Epithelial cell of proximal tubule (primary cell): ENCODE results near the gene HEPN1. TPM values are rescaled to one million over a fixed set of nuclear protein-coding genes. Genes with fewer than 3 reads are reported as not detected.
"Not testable (repeated sequence)": the region's sequence is repeated elsewhere in the genome, so short reads cannot be mapped to it uniquely, and the experiment has no call there.

Source experiments
- DNase-seq: peaks from one replicate; pipeline ENCODE4 v3.0.0-alpha.2; 2011; ENCODE audit warnings: low read depth
- H3K4me3 ChIP-seq: 2 replicates; pipeline ENCODE4 v1.5.1; 2011; ENCODE audit warnings: low read depth, mild to moderate bottlenecking, low read length
- total RNA-seq: library from RNA; depleted of rRNA; stranded (reverse); fragments of >200 nt; gene quantifications from 2 replicates; pipeline ENCODE4 v1.2.3, GENCODE V29; 2015
- TF ChIP-seq, protein P1 (sequence below): conservative IDR thresholded peaks from 2 replicates; pipeline ENCODE4 v1.5.1; 2012; ENCODE audit warnings: low read depth, mild to moderate bottlenecking, low read length

Gene HEPN1
- total RNA-seq, 1 donor from 2014 or later = not detected

DNA sequence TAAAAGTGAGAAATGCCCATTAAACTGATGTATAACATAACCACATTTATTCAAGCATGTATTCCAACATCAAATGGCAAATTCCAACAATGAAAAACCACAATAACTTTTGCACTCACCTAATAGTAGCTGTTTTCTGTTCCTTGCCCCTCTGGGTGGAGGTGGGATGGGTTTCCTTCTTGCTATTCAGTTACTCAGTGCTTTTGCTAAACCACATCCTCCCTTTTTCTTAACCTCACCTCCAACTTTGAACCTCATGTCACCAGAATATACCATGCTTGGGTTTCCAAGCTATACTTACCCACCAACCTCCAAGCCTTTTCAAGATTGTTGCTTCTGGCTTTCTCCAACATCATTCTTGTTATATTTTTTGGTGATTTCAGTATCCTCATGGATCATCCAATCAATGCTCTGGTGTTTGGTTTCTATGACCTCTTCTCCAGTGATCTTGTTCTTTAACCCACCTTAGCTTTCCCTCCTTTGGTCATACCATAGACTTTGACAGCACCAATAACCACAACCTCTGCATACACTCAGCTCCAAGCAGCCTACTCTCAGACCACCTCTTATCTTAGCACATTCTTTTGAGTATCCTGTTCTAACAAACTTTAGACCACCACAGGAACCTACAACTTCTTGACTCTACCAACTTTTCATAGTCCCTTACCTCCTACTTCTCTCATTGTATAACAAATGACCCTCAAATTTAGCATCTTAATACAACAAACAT, 31.7 kb downstream of the HEPN1 start:
- TF ChIP-seq, protein P1, sequence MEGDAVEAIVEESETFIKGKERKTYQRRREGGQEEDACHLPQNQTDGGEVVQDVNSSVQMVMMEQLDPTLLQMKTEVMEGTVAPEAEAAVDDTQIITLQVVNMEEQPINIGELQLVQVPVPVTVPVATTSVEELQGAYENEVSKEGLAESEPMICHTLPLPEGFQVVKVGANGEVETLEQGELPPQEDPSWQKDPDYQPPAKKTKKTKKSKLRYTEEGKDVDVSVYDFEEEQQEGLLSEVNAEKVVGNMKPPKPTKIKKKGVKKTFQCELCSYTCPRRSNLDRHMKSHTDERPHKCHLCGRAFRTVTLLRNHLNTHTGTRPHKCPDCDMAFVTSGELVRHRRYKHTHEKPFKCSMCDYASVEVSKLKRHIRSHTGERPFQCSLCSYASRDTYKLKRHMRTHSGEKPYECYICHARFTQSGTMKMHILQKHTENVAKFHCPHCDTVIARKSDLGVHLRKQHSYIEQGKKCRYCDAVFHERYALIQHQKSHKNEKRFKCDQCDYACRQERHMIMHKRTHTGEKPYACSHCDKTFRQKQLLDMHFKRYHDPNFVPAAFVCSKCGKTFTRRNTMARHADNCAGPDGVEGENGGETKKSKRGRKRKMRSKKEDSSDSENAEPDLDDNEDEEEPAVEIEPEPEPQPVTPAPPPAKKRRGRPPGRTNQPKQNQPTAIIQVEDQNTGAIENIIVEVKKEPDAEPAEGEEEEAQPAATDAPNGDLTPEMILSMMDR = no peak
- DNase-seq = no peak
- no peak overlapping the region for H3K4me3 ChIP-seq

DNA sequence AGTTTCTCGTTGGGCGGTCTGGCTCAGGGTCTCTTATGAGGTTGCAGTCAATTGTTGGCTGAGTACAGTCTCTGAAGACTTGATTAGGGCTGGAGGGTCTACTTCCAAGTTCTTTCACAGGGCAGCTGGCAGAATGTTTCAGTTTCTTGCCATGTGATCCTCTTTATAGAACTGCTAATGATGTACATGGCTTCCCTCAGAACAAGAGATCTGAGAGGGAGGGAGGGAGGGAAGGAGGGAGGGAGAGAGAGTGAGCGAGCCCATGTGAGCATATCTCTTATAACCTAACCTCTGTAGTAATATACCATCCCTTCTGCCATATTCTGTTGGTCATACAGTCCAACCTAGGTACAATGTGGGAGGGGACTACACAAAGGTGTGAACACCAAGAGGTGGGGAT, 32.3 kb downstream of the HEPN1 start:
- TF ChIP-seq, protein P1 = no peak
- no peak overlapping the region for H3K4me3 ChIP-seq
- no peak for DNase-seq

DNA sequence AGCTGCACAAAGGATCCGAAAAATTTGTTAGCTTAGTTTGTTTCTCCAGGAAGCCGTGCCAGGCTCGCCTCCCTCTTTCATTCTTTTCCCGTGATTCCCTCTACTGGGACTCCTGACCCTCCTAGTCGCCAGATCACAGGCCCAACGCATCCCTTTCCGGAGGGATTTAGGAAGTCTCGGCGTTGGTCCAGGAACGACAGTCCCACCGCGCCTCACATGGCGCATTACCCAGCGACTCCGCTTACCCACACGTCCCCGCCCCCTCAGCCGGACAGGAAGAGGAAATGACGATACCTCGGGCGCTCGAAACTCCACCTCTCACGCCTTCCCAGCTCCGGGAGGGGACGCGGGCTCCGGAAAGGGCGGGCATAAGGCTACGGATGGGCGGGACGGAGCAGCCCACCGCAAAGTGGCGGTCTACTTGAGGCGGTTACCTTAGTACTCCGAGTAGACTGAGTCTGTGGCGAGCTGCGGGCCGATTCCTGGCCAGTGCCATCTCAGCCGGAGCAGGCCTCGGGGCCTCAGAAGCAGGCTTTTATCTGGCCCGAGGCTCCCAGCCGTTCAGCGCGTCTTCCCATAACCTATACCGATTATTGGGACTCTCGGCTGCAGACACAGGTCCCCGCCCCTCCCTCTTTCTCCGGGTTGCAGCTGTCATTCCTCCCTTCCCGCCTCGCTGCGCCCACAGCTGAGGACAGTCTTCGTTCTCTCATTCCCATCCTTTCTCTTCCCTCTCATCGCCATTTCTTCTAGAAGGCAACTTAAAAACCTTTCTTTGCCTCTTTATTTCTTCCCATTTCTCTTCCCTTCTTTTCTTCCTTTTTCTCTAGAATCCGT, 34.9 kb downstream of the HEPN1 start, which contains the start of gene CCDC15:
TSS of gene CCDC15 (plus strand) at position 450 of the 837 bp plus-strand sequence. CDS start 531 bp downstream, outside the sequence.
- TF ChIP-seq, protein P1 = no peak
- peak within 1 kb of the TSS; percentile 77 for H3K4me3 ChIP-seq
- DNase-seq = peak; percentile 60

- TF ChIP-seq, protein P1 = no peak
- no peak for DNase-seq
These were observed 35.5 kb downstream of the HEPN1 start for GRCh38 chr11:124954590-124954955.

DNA sequence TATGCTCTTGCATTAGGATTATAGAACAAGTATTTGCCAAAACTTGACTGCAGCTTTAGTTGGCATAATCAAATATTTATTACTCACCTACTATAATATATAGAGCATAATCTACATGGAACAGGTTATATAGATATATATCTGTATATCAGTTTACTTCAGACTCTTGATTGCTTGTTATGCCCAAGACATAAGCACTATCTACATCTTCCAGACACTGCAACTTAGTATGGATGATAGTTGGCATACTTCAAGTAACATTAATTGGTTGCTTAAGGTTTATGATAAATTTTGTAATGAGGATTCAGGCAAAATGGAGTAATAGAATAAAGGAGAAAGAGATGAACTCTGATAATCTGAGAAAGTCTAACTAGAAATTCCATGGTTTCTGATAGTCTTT, 36.0 kb downstream of the HEPN1 start:
- TF ChIP-seq, protein P1 = no peak
- no peak for DNase-seq
- H3K4me3 ChIP-seq = no peak overlapping the region

More at GRCh38 chr11:124954590-124954955, 35.5 kb downstream of the HEPN1 start:
- H3K4me3 ChIP-seq = peak overlapping the region; percentile 77

- peak; percentile 42 for DNase-seq
- TF ChIP-seq, protein P1 = peak; percentile 80
- no peak overlapping the region for H3K4me3 ChIP-seq
These were observed 43.0 kb downstream of the HEPN1 start for GRCh38 chr11:124961972-124962609.

- H3K4me3 ChIP-seq, DNase-seq: not testable (repeated sequence)
These were observed 49.1 kb downstream of the HEPN1 start for GRCh38 chr11:124968197-124968596.
